Adipocyte (in vitro differentiated cells): ENCODE results near the gene HS3ST6.
"Not testable (repeated sequence)": the region's sequence is repeated elsewhere in the genome, so short reads cannot be mapped to it uniquely, and the experiment has no call there.

ENCODE experiments used
- DNase-seq: peaks from one replicate; pipeline ENCODE4 v3.0.0-alpha.2; 2015; ENCODE audit warnings: low read depth
- H3K27me3 ChIP-seq: replicated peaks from 2 replicates; pipeline ENCODE4 v1.7.0; 2013; ENCODE audit warnings: mild to moderate bottlenecking, low read length, moderate library complexity; ENCODE audit not compliant: control insufficient read depth, insufficient read depth
- H3K36me3 ChIP-seq: 2 replicates; pipeline ENCODE4 v1.7.0; 2013; ENCODE audit warnings: low read length, mild to moderate bottlenecking, moderate library complexity; ENCODE audit not compliant: control insufficient read depth, insufficient read depth, severe bottlenecking
- H3K4me1 ChIP-seq: 2 replicates; pipeline ENCODE4 v1.7.0; 2013; ENCODE audit warnings: mild to moderate bottlenecking, low read length, moderate library complexity; ENCODE audit not compliant: control insufficient read depth, insufficient read depth
- H3K4me3 ChIP-seq: 2 replicates; pipeline ENCODE4 v1.7.0; 2013; ENCODE audit warnings: mild to moderate bottlenecking, low read length, moderate library complexity
- H3K9ac ChIP-seq: 2 replicates; pipeline ENCODE4 v1.7.0; 2013; ENCODE audit warnings: mild to moderate bottlenecking, low read length, moderate library complexity
- H3K9me3 ChIP-seq: 2 replicates; pipeline ENCODE4 v1.7.0; 2013; ENCODE audit warnings: mild to moderate bottlenecking, low read length, moderate library complexity; ENCODE audit not compliant: control insufficient read depth

Gene HS3ST6

GRCh38 chr16:1902547-1903219 lies 15.5 kb downstream of the HS3ST6 start:
- Histone ChIP-seq H3K27me3 (peaks cover 49% of the 10 kb centered on the region), H3K4me3 (no peak overlapping the region), H3K36me3 (no peaks in the 10 kb centered on the region), H3K4me1 (no peaks in the 10 kb centered on the region), H3K9ac (no peak overlapping the region), H3K9me3 (no peaks in the 10 kb centered on the region)
- no peak for DNase-seq

- no peak for DNase-seq
- Histone ChIP-seq H3K27me3 (peaks cover 46% of the 10 kb centered on the region), H3K4me3 (no peak overlapping the region), H3K4me1 (no peaks in the 10 kb centered on the region), H3K9ac (no peak overlapping the region), H3K36me3 (no peaks in the 10 kb centered on the region), H3K9me3 (no peaks in the 10 kb centered on the region)
Observed at GRCh38 chr16:1900452-1900774, 17.8 kb downstream of the HS3ST6 start.

GRCh38 chr16:1899641-1900451 lies 18.4 kb downstream of the HS3ST6 start:
- DNase-seq, result no peak
- Histone ChIP-seq H3K9me3 (no peaks in the 10 kb centered on the region), H3K4me1 (no peaks in the 10 kb centered on the region), H3K9ac (no peak overlapping the region), H3K36me3 (no peaks in the 10 kb centered on the region), H3K27me3 (peaks cover 40% of the 10 kb centered on the region), H3K4me3 (no peak overlapping the region)

GRCh38 chr16:1897692-1898091 lies 20.5 kb downstream of the HS3ST6 start:
- not testable (repeated sequence) for H3K9ac ChIP-seq, H3K4me3 ChIP-seq, H3K9me3 ChIP-seq, H3K36me3 ChIP-seq, H3K4me1 ChIP-seq, DNase-seq
- peaks cover 30% of the 10 kb centered on the region for H3K27me3 ChIP-seq

- H3K27me3 ChIP-seq, result peaks cover 34% of the 10 kb centered on the region
- no peaks in the 10 kb centered on the region for H3K9me3 ChIP-seq
- no peak overlapping the region for H3K4me3 ChIP-seq
- H3K9ac ChIP-seq, result no peak overlapping the region
- no peaks in the 10 kb centered on the region for H3K36me3 ChIP-seq
- no peaks in the 10 kb centered on the region for H3K4me1 ChIP-seq
- no peak for DNase-seq
Observed at GRCh38 chr16:1895949-1896675, 22.1 kb downstream of the HS3ST6 start.

GRCh38 chr16:1895068-1895467 lies 23.1 kb downstream of the HS3ST6 start:
- Histone ChIP-seq H3K4me3 (no peak overlapping the region), H3K27me3 (peaks cover 36% of the 10 kb centered on the region), H3K4me1 (no peaks in the 10 kb centered on the region), H3K9me3 (no peaks in the 10 kb centered on the region), H3K36me3 (no peaks in the 10 kb centered on the region), H3K9ac (no peak overlapping the region)
- no peak for DNase-seq

- no peak for DNase-seq
- peaks cover 35% of the 10 kb centered on the region for H3K27me3 ChIP-seq
- H3K4me3 ChIP-seq, result no peak overlapping the region
- no peaks in the 10 kb centered on the region for H3K9me3 ChIP-seq
- no peaks in the 10 kb centered on the region for H3K36me3 ChIP-seq
- no peak overlapping the region for H3K9ac ChIP-seq
- no peaks in the 10 kb centered on the region for H3K4me1 ChIP-seq
Observed at GRCh38 chr16:1890708-1891050, 27.5 kb downstream of the HS3ST6 start.

- Histone ChIP-seq H3K9me3 (no peaks in the 10 kb centered on the region), H3K4me1 (no peaks in the 10 kb centered on the region)
Observed at GRCh38 chr16:1890024-1890707, 28.0 kb downstream of the HS3ST6 start.

GRCh38 chr16:1887711-1888354 lies 30.4 kb downstream of the HS3ST6 start:
- Histone ChIP-seq H3K4me3 (no peak overlapping the region), H3K9ac (no peak overlapping the region), H3K36me3 (no peaks in the 10 kb centered on the region), H3K9me3 (no peaks in the 10 kb centered on the region), H3K27me3 (peaks cover 34% of the 10 kb centered on the region), H3K4me1 (peaks cover 2% of the 10 kb centered on the region)
- DNase-seq, result no peak

More at GRCh38 chr16:1890024-1890707, 28.0 kb downstream of the HS3ST6 start:
- Histone ChIP-seq H3K36me3 (no peaks in the 10 kb centered on the region), H3K4me3 (no peak overlapping the region), H3K9ac (no peak overlapping the region), H3K27me3 (peaks cover 35% of the 10 kb centered on the region)
- no peak for DNase-seq

- H3K9ac ChIP-seq, result no peak overlapping the region
- no peak overlapping the region for H3K4me3 ChIP-seq
- DNase-seq, result no peak
- peaks cover 2% of the 10 kb centered on the region for H3K4me1 ChIP-seq
- peaks cover 30% of the 10 kb centered on the region for H3K27me3 ChIP-seq
- no peaks in the 10 kb centered on the region for H3K9me3 ChIP-seq
- no peaks in the 10 kb centered on the region for H3K36me3 ChIP-seq
Observed at GRCh38 chr16:1884889-1885288, 33.3 kb downstream of the HS3ST6 start.
